ENCODE data around the gene WWOX.

The WWOX gene

DNA sequence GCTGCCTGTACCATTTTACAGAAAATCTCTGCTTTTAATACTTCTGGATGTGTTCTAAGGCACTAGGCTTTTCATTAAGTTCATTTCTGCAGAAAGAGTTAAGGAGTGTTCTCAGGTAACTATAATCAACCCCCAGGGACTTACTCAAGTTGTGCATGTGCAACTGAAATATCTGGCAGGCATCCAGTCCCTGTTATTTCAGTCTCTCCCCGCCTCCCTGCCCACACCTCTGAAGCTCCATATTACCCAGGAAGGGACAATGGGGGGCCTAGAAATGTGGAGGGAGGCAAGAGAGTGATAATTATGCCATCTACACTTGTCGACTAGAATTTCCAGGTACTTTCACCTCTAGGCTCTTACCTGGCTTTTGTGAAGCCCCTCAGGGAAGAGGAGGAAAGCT lies 1068.9 kb downstream of the WWOX start:
- CTCF ChIA-PET, result no interaction called here
- no peak for DNase-seq (ENCODE audit: low read depth, low spot score)
- H3K4me3 ChIP-seq (ENCODE audit: low read depth, low read length), result no peak overlapping the region
- TF ChIP-seq, protein P1, sequence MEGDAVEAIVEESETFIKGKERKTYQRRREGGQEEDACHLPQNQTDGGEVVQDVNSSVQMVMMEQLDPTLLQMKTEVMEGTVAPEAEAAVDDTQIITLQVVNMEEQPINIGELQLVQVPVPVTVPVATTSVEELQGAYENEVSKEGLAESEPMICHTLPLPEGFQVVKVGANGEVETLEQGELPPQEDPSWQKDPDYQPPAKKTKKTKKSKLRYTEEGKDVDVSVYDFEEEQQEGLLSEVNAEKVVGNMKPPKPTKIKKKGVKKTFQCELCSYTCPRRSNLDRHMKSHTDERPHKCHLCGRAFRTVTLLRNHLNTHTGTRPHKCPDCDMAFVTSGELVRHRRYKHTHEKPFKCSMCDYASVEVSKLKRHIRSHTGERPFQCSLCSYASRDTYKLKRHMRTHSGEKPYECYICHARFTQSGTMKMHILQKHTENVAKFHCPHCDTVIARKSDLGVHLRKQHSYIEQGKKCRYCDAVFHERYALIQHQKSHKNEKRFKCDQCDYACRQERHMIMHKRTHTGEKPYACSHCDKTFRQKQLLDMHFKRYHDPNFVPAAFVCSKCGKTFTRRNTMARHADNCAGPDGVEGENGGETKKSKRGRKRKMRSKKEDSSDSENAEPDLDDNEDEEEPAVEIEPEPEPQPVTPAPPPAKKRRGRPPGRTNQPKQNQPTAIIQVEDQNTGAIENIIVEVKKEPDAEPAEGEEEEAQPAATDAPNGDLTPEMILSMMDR (IDR thresholded peaks at IDR 0.05; ENCODE audit: insufficient read depth, low read length, missing control alignments), result no peak
- POLR2A ChIA-PET, result no interaction called here

DNA sequence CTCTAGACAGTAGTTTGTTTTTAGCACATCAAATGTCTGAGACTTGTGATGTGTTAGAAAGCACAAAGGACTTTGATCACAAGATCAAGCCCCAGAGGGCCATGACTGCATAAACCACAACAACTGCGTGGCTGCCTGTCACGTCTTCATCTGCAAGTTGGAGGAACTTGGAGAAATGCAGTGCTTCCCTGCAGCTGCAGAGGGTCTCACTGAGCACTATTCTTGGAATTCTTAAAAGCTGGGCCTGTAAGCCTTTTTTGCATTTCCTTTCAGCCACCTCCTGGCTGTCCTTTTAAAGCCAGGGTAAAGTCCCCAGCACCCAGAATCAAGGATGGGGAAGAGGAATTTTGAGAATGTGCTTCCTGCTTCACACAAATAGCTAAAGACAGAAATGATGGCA lies 1069.8 kb downstream of the WWOX start:
- TF ChIP-seq, protein P1 (IDR thresholded peaks at IDR 0.05; ENCODE audit: insufficient read depth, low read length, missing control alignments), result no peak
- H3K4me3 ChIP-seq (ENCODE audit: low read depth, low read length), result no peak overlapping the region
- no peak for DNase-seq (ENCODE audit: low read depth, low spot score)
- ChIA-PET POLR2A (no interaction called here), CTCF (no interaction called here)

DNA sequence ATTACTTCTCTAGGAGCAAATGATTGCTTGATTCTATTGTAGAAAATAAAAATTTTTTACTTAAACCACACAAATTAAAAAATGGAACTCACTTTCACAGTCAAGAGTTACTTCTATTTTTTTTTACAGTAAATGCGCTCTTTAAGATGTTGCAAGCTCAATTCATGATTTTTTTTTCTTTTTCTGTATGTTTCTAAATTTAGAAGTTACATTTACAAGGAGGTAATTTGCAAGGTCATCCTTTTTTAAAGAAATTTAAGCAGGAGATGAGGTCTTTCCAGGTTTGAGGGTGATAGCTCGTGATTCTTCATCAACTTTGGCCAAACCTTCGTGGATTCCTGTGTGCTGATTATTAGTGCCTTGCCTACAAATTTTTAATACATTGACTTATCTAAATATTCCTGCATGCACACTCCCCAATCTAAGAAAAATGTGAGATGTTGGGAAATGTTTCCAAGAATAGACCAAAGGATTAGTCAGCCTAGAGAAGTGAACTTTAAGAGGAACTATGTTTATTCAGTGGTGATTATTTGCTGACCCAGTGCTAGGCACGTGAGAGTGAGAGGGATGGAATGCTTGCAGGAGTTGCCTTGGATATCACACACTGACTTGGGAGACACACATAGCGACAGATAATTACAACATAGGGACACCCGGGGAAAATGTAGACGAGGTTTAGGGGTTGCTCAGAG lies 1071.2 kb downstream of the WWOX start:
- TF ChIP-seq, protein P1 (IDR thresholded peaks at IDR 0.05; ENCODE audit: insufficient read depth, low read length, missing control alignments), result no peak
- no peak for DNase-seq (ENCODE audit: low read depth, low spot score)
- ChIA-PET POLR2A (no interaction called here), CTCF (no interaction called here)
- no peak overlapping the region for H3K4me3 ChIP-seq (ENCODE audit: low read depth, low read length)

- DNase-seq (ENCODE audit: low read depth, low spot score), result no peak
- TF ChIP-seq, protein P1 (IDR thresholded peaks at IDR 0.05; ENCODE audit: insufficient read depth, low read length, missing control alignments), result no peak
- no peak overlapping the region for H3K4me3 ChIP-seq (ENCODE audit: low read depth, low read length)
- ChIA-PET CTCF (no interaction called here), POLR2A (no interaction called here)
Measured at GRCh38 chr16:79171504-79171903, 1072.0 kb downstream of the WWOX start.

- no peak overlapping the region for H3K4me3 ChIP-seq (ENCODE audit: low read depth, low read length)
- no peak for DNase-seq (ENCODE audit: low read depth, low spot score)
- TF ChIP-seq, protein P1 (IDR thresholded peaks at IDR 0.05; ENCODE audit: insufficient read depth, low read length, missing control alignments), result no peak
- CTCF ChIA-PET, result no interaction called here
- POLR2A ChIA-PET, result no interaction called here
Measured at GRCh38 chr16:79171931-79172705, 1072.7 kb downstream of the WWOX start.

- TF ChIP-seq, protein P1 (IDR thresholded peaks at IDR 0.05; ENCODE audit: insufficient read depth, low read length, missing control alignments), result no peak
- DNase-seq (ENCODE audit: low read depth, low spot score), result no peak
- POLR2A ChIA-PET, result no interaction called here
- no peak overlapping the region for H3K4me3 ChIP-seq (ENCODE audit: low read depth, low read length)
- CTCF ChIA-PET, result no interaction called here
Measured at GRCh38 chr16:79172976-79173500, 1073.6 kb downstream of the WWOX start.

Data from AG04449 (cell line).